Measurements from ENCODE around the gene PAGE2B. TPM values are rescaled to one million over a fixed set of nuclear protein-coding genes. Genes with fewer than 3 reads are reported as not detected.

PAGE2B gene
- polyA plus RNA-seq, 6 donors from 2014 or later, result not detected

DNA sequence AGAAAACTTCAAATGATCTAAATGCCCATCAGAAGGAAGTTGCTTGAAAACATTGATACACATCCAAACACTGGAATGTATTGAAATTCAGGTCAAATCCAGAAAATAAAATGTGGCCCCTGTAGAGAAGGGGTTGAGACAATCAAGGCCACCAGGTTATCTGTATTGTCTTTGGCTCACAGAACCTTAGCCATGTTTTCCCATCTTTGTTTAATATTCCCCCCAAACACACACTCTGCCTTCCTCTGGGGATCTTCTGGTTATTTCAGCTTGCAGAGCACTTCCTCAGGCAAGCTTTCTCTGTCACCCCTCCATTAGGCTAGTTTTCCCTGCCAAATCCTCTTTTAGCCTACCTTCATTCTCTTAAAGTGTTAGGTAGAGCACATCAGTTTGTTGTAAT lies 44.4 kb downstream of the PAGE2B start:
- H3K27ac Mint-ChIP-seq, result no peak overlapping the region

DNA sequence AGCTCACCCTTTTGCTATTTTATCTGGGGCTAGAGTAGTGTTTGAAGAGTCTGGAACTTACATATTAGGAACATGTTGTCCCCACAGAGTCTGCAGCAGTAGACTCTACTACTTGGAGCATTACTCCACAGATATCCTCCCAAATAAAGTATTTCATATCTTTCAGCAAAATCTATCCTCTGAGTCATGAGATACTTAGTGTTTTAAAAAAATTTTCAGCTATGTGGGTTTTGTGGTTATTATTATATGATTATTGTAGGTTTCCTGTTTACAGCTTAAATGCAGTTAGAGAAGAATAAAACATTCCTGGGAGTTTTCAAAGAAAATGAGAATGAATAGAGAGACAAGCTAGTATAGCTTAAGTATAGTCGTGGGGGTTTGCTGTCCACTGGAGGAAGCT lies 44.9 kb downstream of the PAGE2B start:
- no peaks in the 10 kb centered on the region for H3K4me1 Mint-ChIP-seq
- no peak overlapping the region for H3K27ac Mint-ChIP-seq
- no peaks in the 10 kb centered on the region for H3K9me3 Mint-ChIP-seq
- ATAC-seq (ENCODE audit: low read depth in 2 of 2) (no peak), DNase-seq (no peak)
- peaks cover 3 to 44% (median 22%) of the 10 kb centered on the region in 3 donors for H3K27me3 Mint-ChIP-seq
- no peak overlapping the region for H3K4me3 Mint-ChIP-seq
- H3K36me3 Mint-ChIP-seq, result no peaks in the 10 kb centered on the region

More for the DNA sequence above, 44.4 kb downstream of the PAGE2B start:
- peaks cover 3 to 49% (median 22%) of the 10 kb centered on the region in 3 donors for H3K27me3 Mint-ChIP-seq
- DNase-seq (no peak), ATAC-seq (ENCODE audit: low read depth in 2 of 2) (no peak)
- H3K9me3 Mint-ChIP-seq, result no peaks in the 10 kb centered on the region
- no peaks in the 10 kb centered on the region for H3K36me3 Mint-ChIP-seq
- H3K4me3 Mint-ChIP-seq, result no peak overlapping the region
- no peaks in the 10 kb centered on the region for H3K4me1 Mint-ChIP-seq

DNA sequence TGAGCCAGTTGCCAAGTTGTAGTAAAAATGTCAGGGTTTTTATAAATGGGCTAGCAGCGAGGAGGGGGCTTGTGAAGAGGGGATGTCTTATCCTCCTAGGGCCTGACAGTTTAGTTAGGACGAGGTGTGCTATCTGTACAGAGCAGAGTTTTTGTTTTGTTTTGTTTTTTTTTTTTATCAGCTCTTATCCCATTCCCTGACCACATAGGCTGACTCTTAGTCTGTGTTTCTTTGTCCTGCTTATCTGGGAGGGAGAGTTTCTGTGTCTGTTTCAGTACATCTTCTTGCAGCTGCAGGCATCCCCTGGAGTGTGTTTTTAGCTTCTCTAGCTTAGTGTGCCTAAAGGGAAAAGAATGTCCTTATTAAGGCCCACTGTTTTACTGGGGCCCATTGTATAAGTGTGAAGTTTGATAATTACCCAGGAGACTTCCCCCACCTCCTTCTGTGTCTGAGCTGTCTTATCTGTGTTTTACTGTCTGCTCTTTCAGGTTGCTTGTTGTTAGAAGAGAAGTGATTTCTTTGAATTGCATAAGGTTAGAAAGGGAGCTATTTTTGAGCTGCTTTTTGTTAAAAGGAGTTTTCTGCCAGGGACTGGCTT lies 46.0 kb downstream of the PAGE2B start:
- H3K36me3 Mint-ChIP-seq, result no peaks in the 10 kb centered on the region
- no peaks in the 10 kb centered on the region for H3K4me1 Mint-ChIP-seq
- DNase-seq, result no peak
- no peaks in the 10 kb centered on the region for H3K9me3 Mint-ChIP-seq
- peaks cover 3 to 34% (median 19%) of the 10 kb centered on the region in 3 donors for H3K27me3 Mint-ChIP-seq
- H3K4me3 Mint-ChIP-seq, result peak overlapping the region in 1 of 8 donors; percentile 23
- no peak overlapping the region for H3K27ac Mint-ChIP-seq
- ATAC-seq (ENCODE audit: low read depth in 2 of 2), result no peak

DNA sequence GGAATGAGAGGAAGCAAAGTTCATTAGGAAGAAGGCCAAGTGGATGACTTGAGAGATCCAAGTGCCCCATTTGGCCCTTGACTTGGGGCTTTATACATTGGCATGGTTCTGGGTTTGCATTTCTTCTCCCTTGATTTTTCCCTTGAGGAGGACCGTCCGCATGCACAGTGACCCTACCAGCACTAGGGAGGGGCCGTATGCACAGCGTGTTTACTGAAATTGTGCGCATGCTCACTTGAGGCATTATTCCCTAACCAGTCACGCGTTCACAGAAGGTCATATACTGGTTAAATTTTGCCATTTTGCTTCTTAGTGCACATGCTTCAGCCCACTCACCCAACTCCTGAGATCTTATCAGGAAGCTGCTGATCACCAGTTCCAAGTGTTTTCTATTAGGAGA lies 49.1 kb downstream of the PAGE2B start:
- Mint-ChIP-seq H3K27me3 (peaks cover 3 to 36% (median 13%) of the 10 kb centered on the region in 3 donors), H3K9me3 (no peaks in the 10 kb centered on the region), H3K27ac (peak overlapping the region in 1 of 6 donors; percentile 74), H3K4me1 (no peaks in the 10 kb centered on the region), H3K4me3 (no peak overlapping the region), H3K36me3 (no peaks in the 10 kb centered on the region)
- ATAC-seq (ENCODE audit: low read depth in 2 of 2), result no peak
- no peak for DNase-seq

DNA sequence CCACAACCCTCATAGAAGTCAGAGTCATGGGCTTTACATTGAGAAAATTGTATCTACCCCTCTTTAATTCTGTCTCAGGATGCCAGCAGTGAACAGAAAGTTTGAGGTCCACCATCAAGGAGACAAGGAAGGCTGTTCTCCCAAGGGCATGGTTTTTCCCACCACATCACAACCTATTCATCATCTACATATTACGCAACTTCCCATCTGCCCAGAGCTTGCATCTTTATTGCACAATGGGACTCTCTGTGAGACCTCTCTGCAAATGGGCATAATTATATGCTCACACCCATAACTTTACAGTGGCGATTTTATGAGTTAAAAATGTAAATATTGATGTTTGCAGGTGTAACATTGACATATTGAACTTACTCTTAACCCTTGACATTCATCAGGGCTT lies 52.9 kb downstream of the PAGE2B start:
- Mint-ChIP-seq H3K4me3 (no peak overlapping the region), H3K9me3 (no peaks in the 10 kb centered on the region), H3K36me3 (no peaks in the 10 kb centered on the region), H3K4me1 (no peaks in the 10 kb centered on the region), H3K27me3 (peaks cover 4 to 41% (median 11%) of the 10 kb centered on the region in 3 donors), H3K27ac (no peak overlapping the region)
- DNase-seq (no peak), ATAC-seq (ENCODE audit: low read depth in 2 of 2) (no peak)

Other genes starting within 250 kb of the PAGE2B start
- 1 to 10 TPM in 4 of 6 donors, under 1 TPM in 1, not detected in 1; 0.40 to 1.6 (median 1.4) TPM for gene TRO, start 154.2 kb upstream of the PAGE2B start, polyA plus RNA-seq (ENCODE audit: low read depth in 6 of 6)
- under 1 TPM in 2 of 6 donors, not detected in 4; 0.16 to 0.22 TPM for gene PFKFB1, start 80.8 kb upstream of the PAGE2B start, polyA plus RNA-seq (ENCODE audit: low read depth in 6 of 6)
- gene APEX2, start 74.7 kb upstream of the PAGE2B start, polyA plus RNA-seq (ENCODE audit: low read depth in 6 of 6), result 10 to 100 TPM; 11.8 to 28.6 (median 21.6) TPM
- gene ALAS2, start 44.1 kb upstream of the PAGE2B start, polyA plus RNA-seq (ENCODE audit: low read depth in 6 of 6), result 10 to 100 TPM in 1 of 6 donors, 1 to 10 TPM in 3, under 1 TPM in 1, not detected in 1; 0.21 to 12.6 (median 1.4) TPM
- not detected for gene PAGE2, start 14.0 kb downstream of the PAGE2B start, polyA plus RNA-seq (ENCODE audit: low read depth in 6 of 6)
- gene PAGE5, start 145.3 kb downstream of the PAGE2B start, polyA plus RNA-seq (ENCODE audit: low read depth in 6 of 6), result not detected
- gene PAGE3, start 189.9 kb downstream of the PAGE2B start, polyA plus RNA-seq (ENCODE audit: low read depth in 6 of 6), result not detected

All from naive B cell (primary cell).